Lower lobe of right lung (tissue), 2 donors: Measurements from ENCODE around the gene RNF26. TPM values are rescaled to one million over a fixed set of nuclear protein-coding genes. Genes with fewer than 3 reads are reported as not detected.
A peak's percentile ranks its signal among the peaks of the same experiment; 100 is the strongest.

ENCODE experiments used
- ATAC-seq, 2 donors: fragments of 200-7000 bp; cut with Tn5 transposase; one replicate each; pipeline ENCODE4 v1.9.1; 2020 to 2022; ENCODE audit warnings: mild to moderate bottlenecking in 2 of 2, moderate library complexity in 2 of 2
- DNase-seq: peaks from one replicate; pipeline ENCODE4 v3.0.0-alpha.2; 2020
- H3K27ac ChIP-seq: fragments of 200-600 bp; one replicate; pipeline ENCODE4 v1.8.0; 2022
- H3K27me3 ChIP-seq: fragments of 200-600 bp; one replicate; pipeline ENCODE4 v1.8.0; 2022; ENCODE audit warnings: low read depth
- H3K36me3 ChIP-seq: fragments of 200-600 bp; one replicate; pipeline ENCODE4 v1.8.0; 2022; ENCODE audit warnings: mild to moderate bottlenecking
- H3K4me1 ChIP-seq: fragments of 200-600 bp; one replicate; pipeline ENCODE4 v1.8.0; 2022
- H3K4me3 ChIP-seq: fragments of 200-600 bp; one replicate; pipeline ENCODE4 v1.8.0; 2022; ENCODE audit warnings: mild to moderate bottlenecking
- H3K9me3 ChIP-seq: fragments of 200-600 bp; one replicate; pipeline ENCODE4 v1.8.0; 2022
- intact Hi-C: fragments of 100-400 bp; cut with DNase I; formaldehyde crosslinking; loops from one replicate; pipeline ENCODE4 v1.11.0; 2022
- total RNA-seq: library from RNA; stranded (reverse); fragmentation: NEBNext Ultra II Directional; extraction: Animal tissue kit (Norgen Biotek cat#: 25700); gene quantifications from one replicate; pipeline ENCODE4 v1.2.1, GENCODE V29; 2021
- TF ChIP-seq, protein P1 (sequence below): fragments of 200-600 bp; IDR thresholded peaks from one replicate; pipeline ENCODE4 v1.8.0; 2022; ENCODE audit warnings: antibody characterized with exemption, mild to moderate bottlenecking
- donor health status: DM: no; HTN: yes; CAD: no; lungs with severe emphysema.

Gene RNF26
- total RNA-seq, 1 donor from 2014 or later, result 19.3 TPM

DNA sequence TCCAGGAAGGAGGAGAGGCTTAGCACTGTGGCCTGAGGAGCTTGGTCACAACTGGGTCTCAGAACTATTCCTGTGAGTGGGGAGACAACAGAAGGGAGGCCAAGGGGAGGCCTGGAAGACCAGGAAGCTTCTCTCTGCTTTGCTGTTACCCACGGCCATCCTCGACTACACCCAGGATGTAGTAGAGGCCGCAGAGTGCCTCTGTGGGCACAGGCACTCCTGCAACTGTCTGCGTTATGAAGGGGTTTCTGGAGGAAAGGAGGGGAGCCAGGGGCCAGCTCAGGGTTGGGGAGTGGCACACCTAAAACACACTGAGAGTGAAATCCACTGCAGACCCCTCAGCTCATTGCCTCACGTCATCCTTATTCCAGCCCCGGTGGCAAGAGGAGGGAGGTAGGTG lies 16.0 kb downstream of the RNF26 start:
- DNase-seq (no peak), ATAC-seq (no peak)
- Histone ChIP-seq H3K36me3 (no peaks in the 10 kb centered on the region), H3K4me1 (peaks cover 6% of the 10 kb centered on the region), H3K4me3 (no peak overlapping the region), H3K27ac (no peak overlapping the region), H3K27me3 (no peaks in the 10 kb centered on the region), H3K9me3 (no peaks in the 10 kb centered on the region)
- TF ChIP-seq, protein P1, sequence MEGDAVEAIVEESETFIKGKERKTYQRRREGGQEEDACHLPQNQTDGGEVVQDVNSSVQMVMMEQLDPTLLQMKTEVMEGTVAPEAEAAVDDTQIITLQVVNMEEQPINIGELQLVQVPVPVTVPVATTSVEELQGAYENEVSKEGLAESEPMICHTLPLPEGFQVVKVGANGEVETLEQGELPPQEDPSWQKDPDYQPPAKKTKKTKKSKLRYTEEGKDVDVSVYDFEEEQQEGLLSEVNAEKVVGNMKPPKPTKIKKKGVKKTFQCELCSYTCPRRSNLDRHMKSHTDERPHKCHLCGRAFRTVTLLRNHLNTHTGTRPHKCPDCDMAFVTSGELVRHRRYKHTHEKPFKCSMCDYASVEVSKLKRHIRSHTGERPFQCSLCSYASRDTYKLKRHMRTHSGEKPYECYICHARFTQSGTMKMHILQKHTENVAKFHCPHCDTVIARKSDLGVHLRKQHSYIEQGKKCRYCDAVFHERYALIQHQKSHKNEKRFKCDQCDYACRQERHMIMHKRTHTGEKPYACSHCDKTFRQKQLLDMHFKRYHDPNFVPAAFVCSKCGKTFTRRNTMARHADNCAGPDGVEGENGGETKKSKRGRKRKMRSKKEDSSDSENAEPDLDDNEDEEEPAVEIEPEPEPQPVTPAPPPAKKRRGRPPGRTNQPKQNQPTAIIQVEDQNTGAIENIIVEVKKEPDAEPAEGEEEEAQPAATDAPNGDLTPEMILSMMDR, result no peak
- intact Hi-C loops, result no loop called here

DNA sequence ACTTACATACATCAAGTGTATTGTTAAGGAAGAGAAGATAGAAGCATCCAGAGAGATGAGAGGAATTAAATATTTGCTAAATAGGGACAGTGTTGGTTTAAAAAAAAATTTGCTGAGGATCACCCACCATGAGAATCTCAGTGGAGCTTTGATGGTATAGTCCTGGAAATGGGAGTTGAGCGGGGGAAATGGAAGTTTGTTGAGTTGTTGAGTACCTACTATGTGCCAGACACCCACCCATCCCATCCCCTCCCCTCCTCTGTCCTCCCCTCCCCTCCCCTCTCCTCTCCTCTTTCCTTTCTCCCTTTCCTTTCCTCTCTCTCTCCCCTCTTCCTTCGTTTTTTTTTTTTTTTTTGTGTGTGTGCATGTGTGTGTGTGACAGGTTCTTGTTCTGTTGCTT lies 16.9 kb downstream of the RNF26 start:
- TF ChIP-seq, protein P1, result no peak
- intact Hi-C loops, result no loop called here
- H3K4me3 ChIP-seq, result no peak overlapping the region
- no peaks in the 10 kb centered on the region for H3K36me3 ChIP-seq
- H3K27me3 ChIP-seq, result no peaks in the 10 kb centered on the region
- H3K4me1 ChIP-seq, result peaks cover 12% of the 10 kb centered on the region
- no peak overlapping the region for H3K27ac ChIP-seq
- H3K9me3 ChIP-seq, result no peaks in the 10 kb centered on the region
- ATAC-seq, result no peak
- DNase-seq, result no peak

DNA sequence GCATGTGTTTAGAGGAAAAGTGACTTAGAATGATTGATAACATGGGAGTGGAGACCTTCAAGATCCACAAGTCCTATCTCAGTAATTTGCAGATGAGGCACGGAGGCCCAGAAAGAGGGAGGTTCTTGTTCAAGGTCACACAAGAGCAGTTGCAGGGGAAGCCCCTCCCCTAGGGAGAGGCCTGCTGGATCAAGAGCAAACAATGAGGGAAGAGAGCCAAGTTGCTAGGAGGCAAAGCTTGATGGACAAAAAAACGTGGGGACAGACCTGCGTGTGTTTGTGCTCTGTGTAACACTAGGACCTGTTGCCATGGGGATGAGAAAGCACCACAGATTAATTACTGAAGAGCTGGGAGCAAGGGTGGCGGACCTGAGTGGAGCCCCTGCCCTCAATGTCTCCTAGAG lies 18.5 kb downstream of the RNF26 start:
- ATAC-seq (peak in 1 of 2 donors; percentile 9), DNase-seq (no peak)
- H3K4me1 ChIP-seq, result peaks cover 16% of the 10 kb centered on the region
- H3K27ac ChIP-seq, result peak overlapping the region; percentile 68
- H3K36me3 ChIP-seq, result no peaks in the 10 kb centered on the region
- TF ChIP-seq, protein P1, result no peak
- intact Hi-C loops, result no loop called here
- no peaks in the 10 kb centered on the region for H3K27me3 ChIP-seq
- no peak overlapping the region for H3K4me3 ChIP-seq
- H3K9me3 ChIP-seq, result no peaks in the 10 kb centered on the region

DNA sequence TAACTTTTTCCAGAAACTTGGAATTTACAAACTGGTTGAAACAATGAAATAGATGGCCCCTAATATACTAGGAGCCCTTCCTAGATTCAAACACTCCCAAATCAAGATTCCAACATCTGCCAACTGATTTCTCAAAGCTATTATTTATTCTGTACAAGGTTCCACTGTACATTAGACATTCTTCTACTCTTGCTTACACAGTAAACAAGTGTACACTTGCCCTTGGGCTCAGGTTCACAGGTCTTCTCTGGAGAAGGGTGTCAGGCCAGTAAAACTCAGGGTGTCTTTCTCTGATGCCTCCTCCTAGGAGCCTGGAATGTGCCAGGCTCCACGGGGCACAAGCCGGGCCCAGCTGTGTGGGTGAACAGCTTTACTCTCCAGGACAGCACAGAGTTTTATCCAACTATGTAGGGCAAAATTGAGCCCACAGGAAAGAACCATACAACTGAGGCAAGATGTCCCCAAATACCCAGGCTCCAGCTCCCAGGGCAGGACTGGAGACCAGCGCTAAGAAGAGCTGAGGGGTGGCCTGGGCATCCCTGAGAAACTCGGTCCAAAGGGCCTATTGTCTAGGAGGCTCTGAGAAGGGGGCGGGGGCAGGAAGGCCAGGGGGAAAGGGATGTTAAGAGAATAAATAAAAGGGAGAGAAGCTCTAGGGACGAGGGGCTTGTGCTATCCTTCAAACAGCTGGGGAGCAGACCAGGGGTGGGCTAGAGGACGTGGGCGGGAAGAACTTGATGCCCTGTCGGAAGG lies 20.9 kb downstream of the RNF26 start:
- intact Hi-C loops, result no loop called here

DNA sequence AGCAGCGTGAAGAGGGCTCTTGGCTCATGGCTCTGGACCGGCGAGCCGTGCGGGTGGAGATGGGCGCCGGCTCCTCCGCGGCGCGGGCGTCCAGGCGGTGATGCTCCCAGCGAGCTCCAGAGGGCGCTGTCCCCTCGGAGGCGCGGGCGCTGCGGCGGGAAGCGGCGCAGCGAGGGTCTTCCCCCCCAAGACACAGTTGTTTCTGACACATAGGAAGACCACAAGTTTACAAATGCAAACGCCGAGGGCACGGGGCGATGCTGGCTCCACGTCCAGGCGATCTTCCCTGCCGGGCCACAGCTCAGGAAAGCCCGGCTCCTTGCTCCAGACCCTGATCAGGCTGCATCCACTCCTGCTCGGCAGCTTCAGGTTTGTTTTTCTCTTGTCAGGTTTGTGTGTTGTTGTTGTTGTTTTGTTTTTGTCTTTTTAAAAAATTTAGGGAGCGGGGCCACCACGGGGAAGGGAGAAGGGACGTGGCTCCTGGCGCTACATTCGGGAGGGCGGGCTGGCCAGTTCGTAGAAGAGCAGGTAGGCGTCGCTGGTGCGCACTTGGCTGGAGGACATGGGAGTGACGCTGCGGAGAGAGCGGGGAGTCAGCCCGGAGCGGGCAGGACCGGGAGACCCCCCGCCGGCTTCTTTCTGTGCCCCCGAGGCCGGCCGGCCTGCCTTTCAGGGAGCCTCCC lies 22.2 kb downstream of the RNF26 start:
- H3K27ac ChIP-seq, result peak overlapping the region; percentile 79
- DNase-seq, result peak; percentile 89
- intact Hi-C loops, result no loop called here
- H3K9me3 ChIP-seq, result no peaks in the 10 kb centered on the region
- H3K36me3 ChIP-seq, result no peaks in the 10 kb centered on the region
- ATAC-seq, result peak; percentile 91
- H3K4me1 ChIP-seq, result peaks cover 23% of the 10 kb centered on the region
- peak overlapping the region; percentile 60 for H3K4me3 ChIP-seq
- no peaks in the 10 kb centered on the region for H3K27me3 ChIP-seq
- TF ChIP-seq, protein P1, result peak; percentile 85

More for the DNA sequence above, 20.9 kb downstream of the RNF26 start:
- Histone ChIP-seq H3K27ac (no peak overlapping the region), H3K36me3 (no peaks in the 10 kb centered on the region), H3K9me3 (no peaks in the 10 kb centered on the region), H3K4me1 (peaks cover 16% of the 10 kb centered on the region), H3K4me3 (no peak overlapping the region), H3K27me3 (no peaks in the 10 kb centered on the region)
- ATAC-seq (no peak), DNase-seq (no peak)
- TF ChIP-seq, protein P1, result no peak
